Astrocyte (in vitro differentiated cells and primary cell): ENCODE results near the gene SMIM31. TPM values are rescaled to one million over a fixed set of nuclear protein-coding genes. Genes with fewer than 3 reads are reported as not detected.

Source experiments
- DNase-seq: peaks from one replicate; pipeline ENCODE4 v3.0.0-alpha.2; 2010; ENCODE audit warnings: low read depth
- FAIRE-seq: peaks from 2 replicates; lab custom pipeline; 2011; peaks lifted over from hg19 to GRCh38; lab: Jason Lieb, UNC
- H2AFZ ChIP-seq: 2 replicates; pipeline ENCODE4 v1.6.0; 2012; ENCODE audit warnings: low read depth, low read length, inconsistent platforms
- H3K27ac ChIP-seq: 2 replicates; pipeline ENCODE4 v1.5.1; 2011; ENCODE audit warnings: low read depth, low read length, inconsistent platforms
- H3K27me3 ChIP-seq: 2 replicates; pipeline ENCODE4 v1.6.0; 2011; ENCODE audit warnings: low read length, inconsistent platforms; ENCODE audit not compliant: insufficient read depth
- H3K36me3 ChIP-seq: 2 replicates; pipeline ENCODE4 v1.5.1; 2011; ENCODE audit warnings: low read length, inconsistent platforms; ENCODE audit not compliant: insufficient read depth
- H3K4me1 ChIP-seq: 2 replicates; pipeline ENCODE4 v1.5.1; 2011; ENCODE audit warnings: low read length, inconsistent platforms; ENCODE audit not compliant: insufficient read depth
- H3K4me2 ChIP-seq: 2 replicates; pipeline ENCODE4 v1.6.0; 2012; ENCODE audit warnings: low read length, inconsistent platforms
- H3K4me3 ChIP-seq: 2 replicates; pipeline ENCODE4 v1.5.1; 2011; ENCODE audit warnings: low read depth, mild to moderate bottlenecking, low read length, inconsistent platforms; ENCODE audit not compliant: insufficient read depth
- H3K79me2 ChIP-seq: 2 replicates; pipeline ENCODE4 v1.6.0; 2012; ENCODE audit warnings: mild to moderate bottlenecking, low read length, inconsistent platforms; ENCODE audit not compliant: insufficient read depth
- H3K9ac ChIP-seq: 2 replicates; pipeline ENCODE4 v1.6.0; 2012; ENCODE audit warnings: mild to moderate bottlenecking, low read length, inconsistent platforms
- H3K9me3 ChIP-seq: 2 replicates; pipeline ENCODE4 v1.5.1; 2012; ENCODE audit warnings: low read depth, mild to moderate bottlenecking, low read length, inconsistent platforms; ENCODE audit not compliant: insufficient read depth
- H4K20me1 ChIP-seq: 2 replicates; pipeline ENCODE4 v1.6.0; 2012; ENCODE audit warnings: low read length, inconsistent platforms; ENCODE audit not compliant: insufficient read depth
- H3K27ac Mint-ChIP-seq: one replicate; pipeline ENCODE4 v1.8.0; 2021; ENCODE audit warnings: mild to moderate bottlenecking, mixed read lengths; ENCODE audit not compliant: unreplicated experiment
- H3K27me3 Mint-ChIP-seq: one replicate; pipeline ENCODE4 v1.8.0; 2021; ENCODE audit warnings: low read depth, mixed read lengths; ENCODE audit not compliant: unreplicated experiment
- H3K36me3 Mint-ChIP-seq: one replicate; pipeline ENCODE4 v1.8.0; 2021; ENCODE audit warnings: low read depth, mixed read lengths; ENCODE audit not compliant: unreplicated experiment
- H3K4me1 Mint-ChIP-seq: one replicate; pipeline ENCODE4 v1.8.0; 2021; ENCODE audit warnings: low read depth, mixed read lengths; ENCODE audit not compliant: unreplicated experiment
- H3K4me3 Mint-ChIP-seq: one replicate; pipeline ENCODE4 v1.8.0; 2021; ENCODE audit warnings: mild to moderate bottlenecking, moderate library complexity, mixed read lengths; ENCODE audit not compliant: unreplicated experiment
- H3K9me3 Mint-ChIP-seq: one replicate; pipeline ENCODE4 v1.8.0; 2021; ENCODE audit warnings: mild to moderate bottlenecking, mixed read lengths; ENCODE audit not compliant: unreplicated experiment
- EZH2 ChIP-seq: IDR thresholded peaks from 2 replicates; pipeline ENCODE4 v1.6.1; 2012; ENCODE audit warnings: mild to moderate bottlenecking, low read length, inconsistent platforms; ENCODE audit not compliant: insufficient read depth
- total RNA-seq: library from RNA; stranded (reverse); gene quantifications from 2 replicates; pipeline ENCODE4 v1.2.1, GENCODE V29; 2021
- TF ChIP-seq, protein P1 (sequence below): IDR thresholded peaks from 2 replicates; pipeline ENCODE4 v1.5.1; 2011; ENCODE audit warnings: low read depth, mild to moderate bottlenecking, inconsistent platforms, low read length, moderate library complexity; ENCODE audit not compliant: insufficient read depth

Gene SMIM31
- total RNA-seq, 1 donor from 2014 or later: not detected

DNA sequence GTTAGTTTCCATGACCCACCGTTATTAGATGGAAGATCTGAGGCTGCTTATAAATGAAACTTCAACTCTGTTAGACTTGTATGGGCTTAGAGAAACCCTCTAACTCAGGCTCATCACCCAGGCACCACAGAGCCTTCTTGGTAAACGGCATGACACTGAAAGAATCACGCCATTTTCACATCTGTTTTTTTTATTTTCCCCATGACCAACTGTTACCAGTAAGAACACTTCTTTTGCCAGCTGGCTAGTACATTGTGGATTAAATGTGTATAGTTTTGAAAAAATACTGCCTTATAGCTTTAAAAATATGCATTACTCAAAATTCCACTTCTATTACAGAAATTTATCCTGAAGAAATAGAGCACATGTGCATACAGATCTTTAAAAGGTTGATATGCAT lies 75.0 kb downstream of the SMIM31 start:
- H3K4me2 ChIP-seq: no peak overlapping the region
- no peak for TF ChIP-seq EZH2
- TF ChIP-seq, protein P1, sequence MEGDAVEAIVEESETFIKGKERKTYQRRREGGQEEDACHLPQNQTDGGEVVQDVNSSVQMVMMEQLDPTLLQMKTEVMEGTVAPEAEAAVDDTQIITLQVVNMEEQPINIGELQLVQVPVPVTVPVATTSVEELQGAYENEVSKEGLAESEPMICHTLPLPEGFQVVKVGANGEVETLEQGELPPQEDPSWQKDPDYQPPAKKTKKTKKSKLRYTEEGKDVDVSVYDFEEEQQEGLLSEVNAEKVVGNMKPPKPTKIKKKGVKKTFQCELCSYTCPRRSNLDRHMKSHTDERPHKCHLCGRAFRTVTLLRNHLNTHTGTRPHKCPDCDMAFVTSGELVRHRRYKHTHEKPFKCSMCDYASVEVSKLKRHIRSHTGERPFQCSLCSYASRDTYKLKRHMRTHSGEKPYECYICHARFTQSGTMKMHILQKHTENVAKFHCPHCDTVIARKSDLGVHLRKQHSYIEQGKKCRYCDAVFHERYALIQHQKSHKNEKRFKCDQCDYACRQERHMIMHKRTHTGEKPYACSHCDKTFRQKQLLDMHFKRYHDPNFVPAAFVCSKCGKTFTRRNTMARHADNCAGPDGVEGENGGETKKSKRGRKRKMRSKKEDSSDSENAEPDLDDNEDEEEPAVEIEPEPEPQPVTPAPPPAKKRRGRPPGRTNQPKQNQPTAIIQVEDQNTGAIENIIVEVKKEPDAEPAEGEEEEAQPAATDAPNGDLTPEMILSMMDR: no peak
- Mint-ChIP-seq H3K4me3 (no peak overlapping the region), H3K27ac (no peak overlapping the region), H3K27me3 (no peaks in the 10 kb centered on the region), H3K9me3 (no peaks in the 10 kb centered on the region), H3K36me3 (no peaks in the 10 kb centered on the region), H3K4me1 (peaks cover 12% of the 10 kb centered on the region)
- H3K9me3 ChIP-seq: no peaks in the 10 kb centered on the region
- no peaks in the 10 kb centered on the region for H3K79me2 ChIP-seq
- no peak overlapping the region for H3K9ac ChIP-seq
- no peak overlapping the region for H3K4me3 ChIP-seq
- DNase-seq (no peak), FAIRE-seq (no peak)
- no peaks in the 10 kb centered on the region for H3K4me1 ChIP-seq
- H3K36me3 ChIP-seq: no peaks in the 10 kb centered on the region
- no peaks in the 10 kb centered on the region for H3K27me3 ChIP-seq
- H3K27ac ChIP-seq: no peak overlapping the region
- H4K20me1 ChIP-seq: no peaks in the 10 kb centered on the region
- no peak overlapping the region for H2AFZ ChIP-seq

DNA sequence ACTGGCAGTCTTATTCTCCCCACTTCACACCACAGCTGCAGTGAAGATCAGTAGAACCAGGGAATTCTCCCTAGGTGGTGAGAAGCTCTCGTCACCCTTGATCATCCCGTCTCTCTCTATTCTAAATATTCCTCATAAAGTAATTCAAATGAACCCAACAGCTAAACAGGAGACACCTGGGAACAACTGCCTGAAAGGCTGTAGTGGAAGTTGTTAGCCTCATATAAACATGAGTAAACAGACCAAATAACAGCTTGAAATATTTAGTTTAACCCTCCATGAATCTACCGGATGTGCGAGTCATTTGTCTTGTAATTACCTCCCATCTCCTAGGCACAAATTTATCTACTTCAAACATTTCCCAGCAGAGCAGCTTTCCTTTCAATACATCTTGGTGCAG lies 92.6 kb downstream of the SMIM31 start:
- no peaks in the 10 kb centered on the region for H3K36me3 Mint-ChIP-seq
- no peaks in the 10 kb centered on the region for H3K4me1 Mint-ChIP-seq
- no peak overlapping the region for H3K27ac Mint-ChIP-seq
- DNase-seq: no peak
- Histone ChIP-seq H3K4me2 (no peak overlapping the region), H3K27ac (no peak overlapping the region), H3K27me3 (no peaks in the 10 kb centered on the region), H3K36me3 (no peaks in the 10 kb centered on the region), H3K79me2 (no peaks in the 10 kb centered on the region), H4K20me1 (no peaks in the 10 kb centered on the region), H3K4me3 (no peak overlapping the region), H3K9ac (no peak overlapping the region), H3K4me1 (no peaks in the 10 kb centered on the region), H2AFZ (no peak overlapping the region), H3K9me3 (no peaks in the 10 kb centered on the region)
- no peak overlapping the region for H3K4me3 Mint-ChIP-seq
- TF ChIP-seq, protein P1: no peak
- no peak for TF ChIP-seq EZH2
- H3K27me3 Mint-ChIP-seq: no peaks in the 10 kb centered on the region
- FAIRE-seq: no peak
- H3K9me3 Mint-ChIP-seq: no peaks in the 10 kb centered on the region

DNA sequence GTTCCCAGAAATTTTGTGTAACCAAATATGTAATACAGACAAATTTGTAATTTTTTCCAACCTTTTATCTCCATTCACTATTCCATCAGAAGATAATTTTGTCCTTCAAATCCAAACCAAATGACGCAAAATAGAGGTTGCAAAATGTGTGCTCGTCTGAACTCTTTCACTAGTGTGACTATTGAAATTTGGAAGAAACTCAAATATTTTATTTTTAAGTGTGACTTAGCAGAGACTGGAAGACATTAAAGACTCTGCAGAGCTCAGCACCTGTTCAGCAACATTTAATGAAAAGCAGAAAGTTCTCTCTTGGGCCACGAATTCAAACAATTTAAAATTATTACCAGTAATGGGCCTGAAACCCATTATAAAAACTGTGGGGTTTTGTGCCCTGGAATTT lies 93.1 kb downstream of the SMIM31 start:
- H3K9me3 ChIP-seq: no peaks in the 10 kb centered on the region
- no peak for FAIRE-seq
- H3K27ac ChIP-seq: no peak overlapping the region
- no peaks in the 10 kb centered on the region for H3K79me2 ChIP-seq
- no peaks in the 10 kb centered on the region for H3K27me3 ChIP-seq
- Mint-ChIP-seq H3K36me3 (no peaks in the 10 kb centered on the region), H3K4me1 (no peaks in the 10 kb centered on the region), H3K27ac (no peak overlapping the region), H3K4me3 (no peak overlapping the region), H3K9me3 (no peaks in the 10 kb centered on the region), H3K27me3 (no peaks in the 10 kb centered on the region)
- H2AFZ ChIP-seq: no peak overlapping the region
- H3K4me1 ChIP-seq: no peaks in the 10 kb centered on the region
- no peak overlapping the region for H3K4me3 ChIP-seq
- no peak overlapping the region for H3K4me2 ChIP-seq
- no peak for DNase-seq
- H4K20me1 ChIP-seq: no peaks in the 10 kb centered on the region
- TF ChIP-seq EZH2: no peak
- TF ChIP-seq, protein P1: no peak
- H3K9ac ChIP-seq: no peak overlapping the region
- no peaks in the 10 kb centered on the region for H3K36me3 ChIP-seq
